ENCODE results near the gene DNPEP. TPM values are rescaled to one million over a fixed set of nuclear protein-coding genes. Genes with fewer than 3 reads are reported as not detected.

The DNPEP gene
- total RNA-seq, 2 experiments from 2014 or later, result 39.3 to 63.6 TPM

DNA sequence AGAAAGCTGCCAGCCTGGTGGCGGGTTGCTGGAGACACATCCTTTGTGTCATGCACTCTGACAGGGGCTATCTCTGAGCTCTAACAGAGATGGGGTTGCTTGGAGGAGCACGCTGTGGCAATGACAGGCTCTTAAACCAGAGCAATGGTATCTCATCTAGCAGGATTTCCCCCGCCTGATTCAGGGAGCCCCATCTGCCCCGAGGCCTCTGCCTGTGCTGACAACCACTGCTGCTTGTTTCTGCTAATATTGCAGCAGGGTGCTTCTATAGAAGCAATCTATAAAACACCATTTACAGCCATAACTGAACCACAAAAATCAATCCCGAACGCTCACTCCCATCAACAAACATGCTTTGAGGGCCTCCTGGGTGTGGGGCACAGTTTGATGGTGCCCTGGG lies 12.8 kb upstream of the DNPEP start:
- no TSS peak for BruUV-seq (replicated peaks)
- H3K9me3 ChIP-seq (ENCODE audit: low read length), result no peaks in the 10 kb centered on the region
- no peak for DNase-seq (ENCODE audit: low spot score)
- no peaks in the 10 kb centered on the region for H3K36me3 ChIP-seq (ENCODE audit: insufficient read depth, low read length)
- POLR2A ChIA-PET, result no interaction called here
- no peaks in the 10 kb centered on the region for H3K79me2 ChIP-seq (ENCODE audit: insufficient read depth, low read depth, low read length)
- H3K9me2 ChIP-seq (ENCODE audit: insufficient read depth, low read length), result no peaks in the 10 kb centered on the region
- no peak overlapping the region for H3K4me3 ChIP-seq (ENCODE audit: low read depth, low read length, poor library complexity, severe bottlenecking)
- TF ChIP-seq EZH2phosphoT487 (IDR thresholded peaks at IDR 0.05; ENCODE audit: borderline replicate concordance, low read depth, low read length), result no peak
- no peak for TF ChIP-seq CTCF (conservative IDR thresholded peaks at IDR 0.05; ENCODE audit: low read length)
- no peak overlapping the region for H3K27ac ChIP-seq (ENCODE audit: low read depth, low read length, poor library complexity, severe bottlenecking)
- intact Hi-C loops (cut with micrococcal nuclease; ENCODE audit: unreplicated experiment), result loop anchor here (5.0 kb wide), 1 partner anchor 242 kb away; no protein-coding TSS in a partner anchor
- H3K4me1 ChIP-seq (ENCODE audit: insufficient read depth, low read length, poor library complexity, severe bottlenecking), result peaks cover 5% of the 10 kb centered on the region
- no peaks in the 10 kb centered on the region for H4K20me1 ChIP-seq (ENCODE audit: insufficient read depth, low read length)
- H2AFZ ChIP-seq (ENCODE audit: low read length), result no peak overlapping the region
- CTCF ChIA-PET (ENCODE audit: unreplicated experiment), result no interaction called here
- no peak overlapping the region for H3K4me2 ChIP-seq (ENCODE audit: low read length)

DNA sequence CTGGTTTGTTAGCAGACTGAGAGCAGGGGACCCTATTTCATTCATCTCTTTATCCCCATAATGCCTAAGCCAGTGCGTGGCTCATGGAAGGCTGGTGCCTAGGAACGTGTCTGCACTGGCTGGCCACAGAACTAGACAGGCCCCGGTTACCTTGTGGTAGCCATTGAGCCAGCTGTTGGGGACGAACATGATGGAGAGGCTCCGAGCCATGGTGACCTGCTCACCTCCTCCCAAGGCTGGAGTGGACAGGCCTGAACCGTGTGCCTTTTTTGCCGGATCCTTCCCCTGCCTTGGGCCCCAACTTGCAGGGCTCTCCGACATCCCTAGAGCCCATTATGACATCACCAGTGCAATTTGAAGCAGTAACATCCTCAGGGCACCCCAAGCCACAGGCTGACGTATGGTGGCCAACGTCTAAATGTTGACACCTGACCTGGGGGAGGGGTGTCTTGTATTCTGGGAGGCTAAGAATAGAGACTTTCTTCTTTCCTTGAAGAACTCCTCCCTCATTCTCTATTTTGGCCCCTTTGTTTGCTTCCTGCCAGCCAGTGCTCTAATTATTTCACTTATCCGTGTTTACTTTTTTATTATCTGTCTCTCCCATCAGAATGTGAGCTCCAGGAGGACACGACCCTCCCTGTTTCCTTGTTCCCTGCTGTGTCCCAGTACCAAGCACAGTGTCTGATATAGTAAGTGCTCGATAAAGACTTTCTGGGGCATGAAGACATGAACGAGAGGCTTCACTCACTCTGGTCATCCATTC lies 12.2 kb upstream of the DNPEP start:
- TF ChIP-seq EZH2phosphoT487 (IDR thresholded peaks at IDR 0.05; ENCODE audit: borderline replicate concordance, low read depth, low read length), result no peak
- no peak for TF ChIP-seq CTCF (conservative IDR thresholded peaks at IDR 0.05; ENCODE audit: low read length)
- H3K79me2 ChIP-seq (ENCODE audit: insufficient read depth, low read depth, low read length), result no peaks in the 10 kb centered on the region
- ChIA-PET POLR2A (interaction anchor here (0.8 kb wide), 1 partner anchor 24 kb away, joined by 3 read pairs; no protein-coding TSS in a partner anchor), CTCF (ENCODE audit: unreplicated experiment) (no interaction called here)
- no peak for DNase-seq (ENCODE audit: low spot score)
- no peak overlapping the region for H3K4me2 ChIP-seq (ENCODE audit: low read length)
- no peaks in the 10 kb centered on the region for H3K9me2 ChIP-seq (ENCODE audit: insufficient read depth, low read length)
- intact Hi-C loops (cut with micrococcal nuclease; ENCODE audit: unreplicated experiment), result loop anchor here (5.0 kb wide), 1 partner anchor 242 kb away; no protein-coding TSS in a partner anchor
- H2AFZ ChIP-seq (ENCODE audit: low read length), result no peak overlapping the region
- no peaks in the 10 kb centered on the region for H3K36me3 ChIP-seq (ENCODE audit: insufficient read depth, low read length)
- no peak overlapping the region for H3K27ac ChIP-seq (ENCODE audit: low read depth, low read length, poor library complexity, severe bottlenecking)
- H4K20me1 ChIP-seq (ENCODE audit: insufficient read depth, low read length), result no peaks in the 10 kb centered on the region
- H3K4me1 ChIP-seq (ENCODE audit: insufficient read depth, low read length, poor library complexity, severe bottlenecking), result peaks cover 5% of the 10 kb centered on the region
- no TSS peak for BruUV-seq (replicated peaks)
- H3K9me3 ChIP-seq (ENCODE audit: low read length), result no peaks in the 10 kb centered on the region
- no peak overlapping the region for H3K4me3 ChIP-seq (ENCODE audit: low read depth, low read length, poor library complexity, severe bottlenecking)

DNA sequence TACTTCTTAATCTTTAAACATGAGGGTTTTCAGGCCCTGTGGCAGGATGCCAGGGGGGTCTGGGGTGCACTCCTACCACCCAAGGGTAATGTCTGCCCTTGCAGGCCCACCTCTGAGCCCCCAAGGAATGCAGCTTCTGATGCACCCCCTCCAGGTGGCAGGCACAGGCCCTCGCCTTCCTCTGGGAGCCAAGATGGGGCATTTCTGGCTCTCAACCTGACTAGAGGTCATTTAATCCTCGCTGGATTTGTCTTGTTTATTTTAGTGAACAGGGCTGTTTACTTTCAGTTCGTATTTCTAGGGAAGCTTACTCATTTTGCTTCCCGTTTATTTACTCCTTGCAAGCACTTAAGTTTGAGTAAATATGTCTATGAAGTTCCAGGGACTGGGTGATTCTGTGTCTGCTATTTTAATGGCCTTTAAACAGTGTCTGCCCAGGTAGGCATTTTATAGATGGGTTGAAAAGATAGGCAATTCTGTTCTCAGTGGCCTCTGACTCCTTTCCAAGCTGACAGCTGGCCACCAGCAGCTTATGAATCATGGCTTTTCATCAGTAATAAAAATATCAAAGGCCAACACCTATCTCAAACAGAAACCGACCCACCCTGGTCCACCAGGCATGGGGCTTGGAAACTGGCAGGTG lies 11.1 kb upstream of the DNPEP start:
- no peaks in the 10 kb centered on the region for H4K20me1 ChIP-seq (ENCODE audit: insufficient read depth, low read length)
- no peaks in the 10 kb centered on the region for H3K9me2 ChIP-seq (ENCODE audit: insufficient read depth, low read length)
- no peak for DNase-seq (ENCODE audit: low spot score)
- TF ChIP-seq CTCF (conservative IDR thresholded peaks at IDR 0.05; ENCODE audit: low read length) (no peak), EZH2phosphoT487 (IDR thresholded peaks at IDR 0.05; ENCODE audit: borderline replicate concordance, low read depth, low read length) (no peak)
- no peaks in the 10 kb centered on the region for H3K79me2 ChIP-seq (ENCODE audit: insufficient read depth, low read depth, low read length)
- no peak overlapping the region for H2AFZ ChIP-seq (ENCODE audit: low read length)
- intact Hi-C loops (cut with micrococcal nuclease; ENCODE audit: unreplicated experiment), result no loop called here
- no peaks in the 10 kb centered on the region for H3K36me3 ChIP-seq (ENCODE audit: insufficient read depth, low read length)
- no peak overlapping the region for H3K4me2 ChIP-seq (ENCODE audit: low read length)
- no TSS peak for BruUV-seq (replicated peaks)
- CTCF ChIA-PET (ENCODE audit: unreplicated experiment), result no interaction called here
- H3K27ac ChIP-seq (ENCODE audit: low read depth, low read length, poor library complexity, severe bottlenecking), result no peak overlapping the region
- peaks cover 5% of the 10 kb centered on the region for H3K4me1 ChIP-seq (ENCODE audit: insufficient read depth, low read length, poor library complexity, severe bottlenecking)
- H3K4me3 ChIP-seq (ENCODE audit: low read depth, low read length, poor library complexity, severe bottlenecking), result no peak overlapping the region
- H3K9me3 ChIP-seq (ENCODE audit: low read length), result no peaks in the 10 kb centered on the region
- POLR2A ChIA-PET, result interaction anchor here (0.8 to 1.0 kb wide), 2 partner anchors 10 to 23 kb away, joined by 3 to 4 read pairs; no protein-coding TSS in a partner anchor

Measured in OCI-LY7 (cell line).